Measurements from ENCODE around the gene TMEM202.

- TF ChIP-seq CTCF (IDR thresholded peaks at IDR 0.05) = no peak
- TF ChIP-seq EP300 (IDR thresholded peaks at IDR 0.05) = no peak
- no peak for TF ChIP-seq POLR2A (IDR thresholded peaks at IDR 0.05)
- no peak for TF ChIP-seq POLR2AphosphoS5 (IDR thresholded peaks at IDR 0.05)
Measured at GRCh38 chr15:72402726-72403125, 4.6 kb downstream of the TMEM202 start.

Data from stomach (tissue), 4 donors.